K562 (cell line): Measurements from ENCODE around the gene UNC5C. TPM values are rescaled to one million over a fixed set of nuclear protein-coding genes. Genes with fewer than 3 reads are reported as not detected.

Source experiments
- ATAC-seq: fragments of 200-7000 bp; cut with Tn5 transposase; 3 replicates; pipeline ENCODE4 v1.9.1; 2020; ENCODE audit warnings: moderate library complexity
- BruUV-seq: library from RNA; stranded (reverse); fragments of 400-500 nt; replicated peaks from 2 replicates; lab custom pipeline; 2021; lab: Mats Ljungman, UMichigan
- CTCF ChIA-PET: fragments of 300-600 bp; formaldehyde crosslinking; extraction: SDS; loops from one replicate; lab custom pipeline; 2021; ENCODE audit warnings: low intra/inter-chr PET ratio; lab: Yijun Ruan, JAX
- POLR2A ChIA-PET: fragments of 300-600, 350-650 bp; sonication (Branson Sonifier 250); formaldehyde crosslinking; extraction: SDS; loops from one replicate; lab custom pipeline; 2021; ENCODE audit warnings: antibody characterized with exemption, inconsistent platforms; lab: Yijun Ruan, JAX
- DNase-seq, 4 experiments: peaks; one replicate each; pipeline versions ENCODE4 v3.0.0 to v3.0.0-alpha.2; 2011 to 2018; ENCODE audit warnings: low spot score in 3 of 4, mixed read lengths in 3 of 4; ENCODE audit errors: extremely low read depth in 1 of 4
- FAIRE-seq: peaks from 2 replicates; lab custom pipeline; 2011; peaks lifted over from hg19 to GRCh38; lab: Jason Lieb, UNC
- H2AFZ ChIP-seq: 2 replicates; pipeline ENCODE4 v1.6.0; 2011; ENCODE audit warnings: low read depth, low read length, control low read depth, inconsistent platforms
- H3K27ac ChIP-seq: fragments of 200-600 bp; 3 replicates; pipeline ENCODE4 v1.8.0; 2011; ENCODE audit warnings: low read depth, mild to moderate bottlenecking, control low read depth, inconsistent platforms, low read length, moderate library complexity, mixed read lengths; ENCODE audit errors: extremely low read depth
- H3K27me3 ChIP-seq, 2 experiments: fragments of 300-600 bp in 1 of 2; 2 replicates in 1 of 2; 3 replicates in 1 of 2; pipeline versions ENCODE4 v1.6.0 to v1.8.0; 2011; ENCODE audit warnings: inconsistent platforms in 2 of 2, low read length in 2 of 2, mild to moderate bottlenecking in 1 of 2, mixed read lengths in 1 of 2, moderate library complexity in 1 of 2; ENCODE audit not compliant: control insufficient read depth in 2 of 2, insufficient read depth in 2 of 2
- H3K36me3 ChIP-seq: fragments of 300-600 bp; 3 replicates; pipeline ENCODE4 v1.8.0; 2011; ENCODE audit warnings: mild to moderate bottlenecking, low read length, inconsistent platforms; ENCODE audit not compliant: control insufficient read depth, insufficient read depth
- H3K4me1 ChIP-seq, 2 experiments: fragments of 200-600 bp in 1 of 2; replicated peaks in 1 of 2; 2 replicates in 1 of 2; 3 replicates in 1 of 2; pipeline versions ENCODE4 v1.5.1 to v1.8.0; 2011; ENCODE audit warnings: inconsistent platforms in 2 of 2, low read length in 2 of 2, mild to moderate bottlenecking in 1 of 2, mixed read lengths in 1 of 2, moderate library complexity in 1 of 2; ENCODE audit not compliant: control insufficient read depth in 2 of 2, insufficient read depth in 2 of 2
- H3K4me2 ChIP-seq: 2 replicates; pipeline ENCODE4 v1.6.1; 2011; ENCODE audit warnings: low read length, control low read depth, inconsistent platforms, mixed read lengths; ENCODE audit not compliant: insufficient read depth
- H3K4me3 ChIP-seq: fragments of 200-600 bp; sonication (generic), shearing (Covaris generic); 2 replicates; pipeline ENCODE4 v1.5.1; 2016; ENCODE audit warnings: control low read depth, inconsistent platforms
- H3K79me2 ChIP-seq: fragments of 200-600 bp; 3 replicates; pipeline ENCODE4 v1.8.0; 2011; ENCODE audit warnings: low read length, inconsistent platforms; ENCODE audit not compliant: control insufficient read depth, insufficient read depth
- H3K9ac ChIP-seq, 2 experiments: 2 replicates each; pipeline versions ENCODE4 v1.6.0 to v1.6.1; 2011; ENCODE audit warnings: low read depth in 2 of 2, low read length in 2 of 2, control low read depth in 1 of 2, inconsistent platforms in 1 of 2, mild to moderate bottlenecking in 1 of 2, mixed read lengths in 1 of 2; ENCODE audit not compliant: insufficient read depth in 1 of 2
- H3K9me1 ChIP-seq: one replicate; pipeline ENCODE4 v1.6.0; 2011; ENCODE audit warnings: inconsistent platforms, mild to moderate bottlenecking, low read length, moderate library complexity; ENCODE audit not compliant: control insufficient read depth, insufficient read depth
- H3K9me3 ChIP-seq: replicated peaks from 2 replicates; pipeline ENCODE4 v1.5.1; 2011; ENCODE audit warnings: low read depth, low read length, inconsistent platforms; ENCODE audit not compliant: control insufficient read depth, insufficient read depth
- H4K20me1 ChIP-seq: replicated peaks from 2 replicates; pipeline ENCODE4 v1.6.1; 2011; ENCODE audit warnings: low read length, inconsistent platforms, mixed read lengths; ENCODE audit not compliant: control insufficient read depth, insufficient read depth
- ESRRB ChIP-seq: fragments of 250-450 bp; sonication (Bioruptor Pico); IDR thresholded peaks from 2 replicates; pipeline ENCODE4 v1.5.0; 2020; ENCODE audit warnings: mild to moderate bottlenecking, moderate library complexity, borderline replicate concordance
- EWSR1 ChIP-seq: fragments of 450-650 bp; IDR thresholded peaks from 2 replicates; pipeline ENCODE4 v1.6.1; 2018; ENCODE audit warnings: borderline replicate concordance, mild to moderate bottlenecking, low read depth, moderate library complexity; ENCODE audit not compliant: partially characterized antibody
- FOXA1 ChIP-seq: fragments of 450-650 bp; IDR thresholded peaks from 2 replicates; pipeline ENCODE4 v1.6.1; 2016; ENCODE audit warnings: mild to moderate bottlenecking, borderline replicate concordance
- FOXO4 ChIP-seq: fragments of 450-650 bp; formaldehyde crosslinking; IDR thresholded peaks from 2 replicates; pipeline ENCODE4 v1.4.0; 2020; ENCODE audit warnings: mild to moderate bottlenecking, moderate library complexity
- GABPB2 ChIP-seq: fragments of 250-450 bp; sonication (Bioruptor Pico); conservative IDR thresholded peaks from 2 replicates; pipeline ENCODE4 v1.5.1; 2021; ENCODE audit warnings: mild to moderate bottlenecking
- MYBL2 ChIP-seq, 2 experiments: fragments of 450-650 bp in 1 of 2; sonication (generic) in 1 of 2; formaldehyde crosslinking in 1 of 2; IDR thresholded peaks; 2 replicates each; pipeline versions ENCODE4 v1.6.1 to v1.8.1; 2017 to 2022; ENCODE audit warnings: borderline replicate concordance in 1 of 2, inconsistent platforms in 1 of 2, low read depth in 1 of 2, mild to moderate bottlenecking in 1 of 2, missing genetic modification reagents in 1 of 2, moderate library complexity in 1 of 2
- NCOA4 ChIP-seq: fragments of 450-650 bp; IDR thresholded peaks from 2 replicates; pipeline ENCODE4 v1.6.1; 2018; ENCODE audit warnings: mild to moderate bottlenecking; ENCODE audit not compliant: partially characterized antibody
- NCOA6 ChIP-seq: fragments of 450-650 bp; IDR thresholded peaks from 2 replicates; pipeline ENCODE4 v1.6.1; 2017; ENCODE audit warnings: mild to moderate bottlenecking
- NR2F6 ChIP-seq: fragments of 450-650 bp; formaldehyde crosslinking; IDR thresholded peaks from 2 replicates; pipeline ENCODE4 v1.4.0; 2020; ENCODE audit warnings: mild to moderate bottlenecking
- PTTG1 ChIP-seq: fragments of 450-650 bp; IDR thresholded peaks from 2 replicates; pipeline ENCODE4 v1.6.1; 2016; ENCODE audit warnings: low read depth, mild to moderate bottlenecking, missing genetic modification characterization, missing compliant biosample characterization
- SUPT5H ChIP-seq: fragments of 450-650 bp; IDR thresholded peaks from 2 replicates; pipeline ENCODE4 v1.6.1; 2016
- THRAP3 ChIP-seq: fragments of 450-650 bp; IDR thresholded peaks from 2 replicates; pipeline ENCODE4 v1.6.1; 2016; ENCODE audit warnings: mild to moderate bottlenecking, inconsistent platforms, borderline replicate concordance
- ZNF318 ChIP-seq, 2 experiments: fragments of 450-650 bp; IDR thresholded peaks; 2 replicates each; pipeline ENCODE4 v1.6.1; 2016; ENCODE audit warnings: mild to moderate bottlenecking in 2 of 2, borderline replicate concordance in 1 of 2, low read depth in 1 of 2, moderate library complexity in 1 of 2
- ZNF324 ChIP-seq: fragments of 250-450 bp; sonication (Bioruptor Pico); IDR thresholded peaks from 2 replicates; pipeline ENCODE4 v1.4.0; 2020; ENCODE audit warnings: mild to moderate bottlenecking
- WGBS: fragments of 100-300 bp; shearing (Covaris generic); methylation state at CpG from one replicate; pipeline ENCODE4 v1.1.6; 2016; ENCODE audit warnings: low coverage, mixed read lengths; ENCODE audit not compliant: insufficient coverage; ENCODE audit errors: missing lambda C conversion rate; 5-methylcytosine and 5-hydroxymethylcytosine counted together
- in situ Hi-C: fragments of 300-500 bp; cut with MboI; formaldehyde crosslinking; loops from 4 replicates; pipeline ENCODE4 v1.15.0; 2018; ENCODE audit warnings: inconsistent platforms, mixed read lengths
- intact Hi-C: fragments of 100-400 bp; cut with micrococcal nuclease; formaldehyde crosslinking; loops from 2 replicates; pipeline ENCODE4 v1.14.2; 2022
- polyA plus RNA-seq, 8 experiments: library from polyadenylated mRNA; depleted of rRNA in 4 of 8; stranded (reverse) in 5 of 8; unstranded in 3 of 8; fragments of >200 nt; fragmentation: Nextera tagmentation in 2 of 8; fragmentation: Illumina TruSeq in 1 of 8; extraction: Ambion mirVana in 2 of 8; extraction: Trizol in 1 of 8; gene quantifications; 2 replicates each; pipeline versions ENCODE4 v1.2.1 to v1.2.3, GENCODE V29; 2011 to 2014; ENCODE audit warnings: inconsistent platforms in 1 of 8, missing spikeins in 1 of 8
- total RNA-seq, 7 experiments: library from RNA; depleted of rRNA in 6 of 7; stranded (reverse); fragments of >200 nt in 6 of 7; fragmentation: Illumina TruSeq in 2 of 7; extraction: Trizol in 2 of 7; gene quantifications; 2 replicates each; pipeline versions ENCODE4 v1.2.1 to v1.2.3, GENCODE V29; 2011 to 2021; ENCODE audit warnings: low replicate concordance in 1 of 7

The UNC5C gene
- total and polyA plus RNA-seq, 9 of the 15 experiments (the other 6 are each of a cell fraction or from before 2014, with no cell fraction given) = under 0.01 to 0.10 (median 0.03) TPM; not detected in 1

GRCh38 chr4:95533254-95533653 is 15.5 kb downstream of the UNC5C start:
- H3K9ac ChIP-seq = no peak overlapping the region
- H3K9me3 ChIP-seq = no peaks in the 10 kb centered on the region
- WGBS = under 1% methylated on average over 9 of the region's 9 CpGs
- no peak for DNase-seq
- H3K79me2 ChIP-seq = no peaks in the 10 kb centered on the region
- BruUV-seq = no TSS peak
- no peak overlapping the region for H3K4me2 ChIP-seq
- H2AFZ ChIP-seq = no peak overlapping the region
- ChIA-PET CTCF (no interaction called here), POLR2A (no interaction called here)
- H4K20me1 ChIP-seq = no peaks in the 10 kb centered on the region
- intact Hi-C loops (no loop called here), in situ Hi-C loops (no loop called here)
- no peaks in the 10 kb centered on the region for H3K36me3 ChIP-seq
- H3K27ac ChIP-seq = no peak overlapping the region
- H3K27me3 ChIP-seq = no peaks in the 10 kb centered on the region
- H3K4me1 ChIP-seq = no peaks in the 10 kb centered on the region
- ATAC-seq = no peak
- FAIRE-seq = no peak
- H3K4me3 ChIP-seq = no peak overlapping the region
- H3K9me1 ChIP-seq = no peaks in the 10 kb centered on the region
- no peak for TF ChIP-seq NCOA6
- TF ChIP-seq GABPB2 = no peak
- TF ChIP-seq NR2F6 (CRISPR knock-in tag) = no peak
- TF ChIP-seq NCOA4 = no peak
- TF ChIP-seq MYBL2 (IDR thresholded peaks at IDR 0.05; ENCODE audit: low read depth) = no peak
- no peak for TF ChIP-seq MYBL2 (CRISPR knock-in tag; IDR thresholded peaks at IDR 0.05; ENCODE audit: borderline replicate concordance)
- no peak for TF ChIP-seq SUPT5H
- TF ChIP-seq FOXA1 = no peak
- TF ChIP-seq EWSR1 = no peak
- TF ChIP-seq ZNF318 (IDR thresholded peaks at IDR 0.05; ENCODE audit: borderline replicate concordance in 1 of 2, low read depth in 1 of 2) = no peak
- TF ChIP-seq ESRRB (CRISPR knock-in tag) = no peak
- no peak for TF ChIP-seq THRAP3
- TF ChIP-seq FOXO4 (CRISPR knock-in tag) = no peak
- TF ChIP-seq ZNF324 (CRISPR knock-in tag) = no peak
- TF ChIP-seq PTTG1 = no peak
